HG02759 (cell line): ENCODE data around the gene THUMPD1.
"Not testable (repeated sequence)": the region's sequence is repeated elsewhere in the genome, so short reads cannot be mapped to it uniquely, and the experiment has no call there.

Source experiments
- ATAC-seq: cut with Tn5 transposase; IDR thresholded peaks from one replicate; pipeline ENCODE4 v1.9.1; 2021; ENCODE audit warnings: mild to moderate bottlenecking, moderate library complexity; ENCODE audit not compliant: unreplicated experiment

THUMPD1 gene

GRCh38 chr16:20701692-20702091 lies 39.9 kb downstream of the THUMPD1 start:
- not testable (repeated sequence) for ATAC-seq

- ATAC-seq: no peak
These were observed 45.0 kb downstream of the THUMPD1 start for GRCh38 chr16:20696618-20697017.

- no peak for ATAC-seq
These were observed 46.6 kb downstream of the THUMPD1 start for GRCh38 chr16:20695024-20695423.

- ATAC-seq: not testable (repeated sequence)
These were observed 47.5 kb downstream of the THUMPD1 start for GRCh38 chr16:20694096-20694495.

- ATAC-seq: no peak
These were observed 52.0 kb downstream of the THUMPD1 start for GRCh38 chr16:20689668-20690067.

GRCh38 chr16:20683812-20684211 lies 57.8 kb downstream of the THUMPD1 start:
- ATAC-seq: no peak
